Measurements from ENCODE around the gene SGK1.

DNA sequence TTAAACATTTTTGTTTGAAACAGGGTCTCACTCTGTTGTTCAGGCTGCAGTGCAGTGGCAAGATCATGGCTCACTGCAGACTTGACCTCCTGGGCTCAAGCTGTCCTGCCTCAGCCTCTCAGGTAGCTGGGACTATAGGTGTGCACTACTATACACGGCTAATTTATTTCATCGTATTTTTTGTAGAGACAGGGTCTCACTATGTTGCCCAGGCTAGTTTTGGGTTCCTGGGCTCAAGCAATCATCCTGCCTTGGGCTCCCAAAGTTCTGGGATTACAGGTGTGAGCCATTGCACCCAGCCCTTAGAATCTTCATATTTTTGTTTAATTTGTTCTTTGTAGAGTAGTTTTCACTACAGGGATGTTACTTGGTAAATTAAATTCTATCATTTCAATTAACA is 67.1 kb downstream of the SGK1 start:
- TF ChIP-seq, protein P1, sequence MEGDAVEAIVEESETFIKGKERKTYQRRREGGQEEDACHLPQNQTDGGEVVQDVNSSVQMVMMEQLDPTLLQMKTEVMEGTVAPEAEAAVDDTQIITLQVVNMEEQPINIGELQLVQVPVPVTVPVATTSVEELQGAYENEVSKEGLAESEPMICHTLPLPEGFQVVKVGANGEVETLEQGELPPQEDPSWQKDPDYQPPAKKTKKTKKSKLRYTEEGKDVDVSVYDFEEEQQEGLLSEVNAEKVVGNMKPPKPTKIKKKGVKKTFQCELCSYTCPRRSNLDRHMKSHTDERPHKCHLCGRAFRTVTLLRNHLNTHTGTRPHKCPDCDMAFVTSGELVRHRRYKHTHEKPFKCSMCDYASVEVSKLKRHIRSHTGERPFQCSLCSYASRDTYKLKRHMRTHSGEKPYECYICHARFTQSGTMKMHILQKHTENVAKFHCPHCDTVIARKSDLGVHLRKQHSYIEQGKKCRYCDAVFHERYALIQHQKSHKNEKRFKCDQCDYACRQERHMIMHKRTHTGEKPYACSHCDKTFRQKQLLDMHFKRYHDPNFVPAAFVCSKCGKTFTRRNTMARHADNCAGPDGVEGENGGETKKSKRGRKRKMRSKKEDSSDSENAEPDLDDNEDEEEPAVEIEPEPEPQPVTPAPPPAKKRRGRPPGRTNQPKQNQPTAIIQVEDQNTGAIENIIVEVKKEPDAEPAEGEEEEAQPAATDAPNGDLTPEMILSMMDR (optimal IDR thresholded peaks at IDR 0.05 in 1 of 3, IDR thresholded peaks at IDR 0.05 in 1 of 3, conservative IDR thresholded peaks at IDR 0.05 in 1 of 3; ENCODE audit: extremely low read depth in 1 of 3, insufficient read depth in 2 of 3, low read length in 3 of 3) = no peak
- TF ChIP-seq EZH2 (IDR thresholded peaks at IDR 0.05; ENCODE audit: low read length) = no peak

Measured in keratinocyte (primary cell).